ENCODE results near the gene BCAS3.

DNA sequence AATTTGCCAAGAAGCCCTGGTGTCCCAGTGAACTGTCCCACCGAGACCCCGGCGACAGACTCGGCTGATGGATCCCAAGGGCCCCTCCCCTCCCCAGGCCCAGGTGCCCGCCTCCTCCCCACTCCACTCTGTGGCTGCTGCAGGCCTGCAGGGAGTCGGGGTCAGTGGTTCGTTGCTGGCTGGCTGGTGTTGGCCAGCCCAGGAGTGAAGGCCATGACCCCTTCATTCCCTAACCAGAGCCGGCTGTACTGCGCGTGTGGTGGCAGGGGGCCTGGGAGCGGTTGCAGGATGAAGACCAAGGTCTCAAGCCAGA, 712.8 kb downstream of the BCAS3 start:
- TF ChIP-seq, protein P1, sequence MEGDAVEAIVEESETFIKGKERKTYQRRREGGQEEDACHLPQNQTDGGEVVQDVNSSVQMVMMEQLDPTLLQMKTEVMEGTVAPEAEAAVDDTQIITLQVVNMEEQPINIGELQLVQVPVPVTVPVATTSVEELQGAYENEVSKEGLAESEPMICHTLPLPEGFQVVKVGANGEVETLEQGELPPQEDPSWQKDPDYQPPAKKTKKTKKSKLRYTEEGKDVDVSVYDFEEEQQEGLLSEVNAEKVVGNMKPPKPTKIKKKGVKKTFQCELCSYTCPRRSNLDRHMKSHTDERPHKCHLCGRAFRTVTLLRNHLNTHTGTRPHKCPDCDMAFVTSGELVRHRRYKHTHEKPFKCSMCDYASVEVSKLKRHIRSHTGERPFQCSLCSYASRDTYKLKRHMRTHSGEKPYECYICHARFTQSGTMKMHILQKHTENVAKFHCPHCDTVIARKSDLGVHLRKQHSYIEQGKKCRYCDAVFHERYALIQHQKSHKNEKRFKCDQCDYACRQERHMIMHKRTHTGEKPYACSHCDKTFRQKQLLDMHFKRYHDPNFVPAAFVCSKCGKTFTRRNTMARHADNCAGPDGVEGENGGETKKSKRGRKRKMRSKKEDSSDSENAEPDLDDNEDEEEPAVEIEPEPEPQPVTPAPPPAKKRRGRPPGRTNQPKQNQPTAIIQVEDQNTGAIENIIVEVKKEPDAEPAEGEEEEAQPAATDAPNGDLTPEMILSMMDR (conservative IDR thresholded peaks at IDR 0.05; ENCODE audit: low read depth, low read length), result no peak
- TF ChIP-seq EZH2 (IDR thresholded peaks at IDR 0.05; ENCODE audit: borderline replicate concordance, low read depth, low read length, poor library complexity, severe bottlenecking), result no peak

All from A673 (cell line).